Upper lobe of right lung (tissue), 1 donor: ENCODE measurements around the gene PIK3IP1. TPM values are rescaled to one million over a fixed set of nuclear protein-coding genes. Genes with fewer than 3 reads are reported as not detected.

ENCODE experiments used
- ATAC-seq: fragments of 200-7000 bp; cut with Tn5 transposase; one replicate; pipeline ENCODE4 v1.9.1; 2020; ENCODE audit warnings: mild to moderate bottlenecking, moderate library complexity
- DNase-seq: peaks from one replicate; pipeline ENCODE4 v3.0.0-alpha.2; 2020
- H3K27ac ChIP-seq: fragments of 200-600 bp; one replicate; pipeline ENCODE4 v1.8.0; 2022
- H3K27me3 ChIP-seq: fragments of 200-600 bp; one replicate; pipeline ENCODE4 v1.8.0; 2022; ENCODE audit warnings: mild to moderate bottlenecking
- H3K36me3 ChIP-seq: fragments of 200-600 bp; one replicate; pipeline ENCODE4 v1.8.0; 2022
- H3K4me1 ChIP-seq: fragments of 200-600 bp; one replicate; pipeline ENCODE4 v1.8.0; 2022
- H3K4me3 ChIP-seq: fragments of 200-600 bp; one replicate; pipeline ENCODE4 v1.8.0; 2022; ENCODE audit warnings: mild to moderate bottlenecking
- H3K9me3 ChIP-seq: fragments of 200-600 bp; one replicate; pipeline ENCODE4 v1.8.0; 2022
- CTCF ChIP-seq: fragments of 200-600 bp; IDR thresholded peaks from one replicate; pipeline ENCODE4 v1.8.0; 2022; ENCODE audit warnings: antibody characterized with exemption
- intact Hi-C: fragments of 100-400 bp; cut with DNase I; formaldehyde crosslinking; loops from one replicate; pipeline ENCODE4 v1.11.0; 2022
- total RNA-seq: library from RNA; stranded (reverse); fragmentation: NEBNext Ultra II Directional; extraction: Animal tissue kit (Norgen Biotek cat#: 25700); gene quantifications from one replicate; pipeline ENCODE4 v1.2.1, GENCODE V29; 2021
- donor health status: DM: no; HTN: yes; CAD: no; lungs with severe emphysema.

PIK3IP1 gene
- total RNA-seq, 1 donor from 2014 or later = 56.4 TPM

GRCh38 chr22:31337178-31337577, 44.9 kb upstream of the PIK3IP1 start:
- DNase-seq = no peak

GRCh38 chr22:31334329-31334728, 42.0 kb upstream of the PIK3IP1 start:
- H3K36me3 ChIP-seq = peaks cover 94% of the 10 kb centered on the region
- ATAC-seq = no peak

More at GRCh38 chr22:31337178-31337577, 44.9 kb upstream of the PIK3IP1 start:
- no peak for TF ChIP-seq CTCF
- intact Hi-C loops = no loop called here
- Histone ChIP-seq H3K4me3 (no peak overlapping the region), H3K4me1 (peaks cover 15% of the 10 kb centered on the region), H3K27me3 (no peaks in the 10 kb centered on the region), H3K27ac (no peak overlapping the region), H3K9me3 (no peaks in the 10 kb centered on the region), H3K36me3 (peaks cover 94% of the 10 kb centered on the region)
- no peak for ATAC-seq

GRCh38 chr22:31333641-31334040, 41.4 kb upstream of the PIK3IP1 start:
- Histone ChIP-seq H3K4me1 (no peaks in the 10 kb centered on the region), H3K36me3 (peaks cover 98% of the 10 kb centered on the region), H3K27me3 (no peaks in the 10 kb centered on the region), H3K4me3 (no peak overlapping the region), H3K27ac (no peak overlapping the region), H3K9me3 (no peaks in the 10 kb centered on the region)
- no peak for ATAC-seq
- no peak for TF ChIP-seq CTCF
- intact Hi-C loops = no loop called here
- no peak for DNase-seq

More at GRCh38 chr22:31334329-31334728, 42.0 kb upstream of the PIK3IP1 start:
- no peak for TF ChIP-seq CTCF
- Histone ChIP-seq H3K27me3 (no peaks in the 10 kb centered on the region), H3K4me3 (no peak overlapping the region), H3K4me1 (peaks cover under 1% of the 10 kb centered on the region), H3K9me3 (no peaks in the 10 kb centered on the region), H3K27ac (no peak overlapping the region)
- no peak for DNase-seq
- intact Hi-C loops = no loop called here

GRCh38 chr22:31332886-31333285, 40.6 kb upstream of the PIK3IP1 start:
- no peak overlapping the region for H3K4me3 ChIP-seq
- peaks cover 98% of the 10 kb centered on the region for H3K36me3 ChIP-seq
- TF ChIP-seq CTCF = no peak
- no peaks in the 10 kb centered on the region for H3K27me3 ChIP-seq
- no peak for DNase-seq
- ATAC-seq = no peak
- no peak overlapping the region for H3K27ac ChIP-seq
- no peaks in the 10 kb centered on the region for H3K4me1 ChIP-seq
- no peaks in the 10 kb centered on the region for H3K9me3 ChIP-seq
- intact Hi-C loops = no loop called here

GRCh38 chr22:31332010-31332409, 39.7 kb upstream of the PIK3IP1 start:
- H3K4me3 ChIP-seq = no peak overlapping the region
- no peak for TF ChIP-seq CTCF
- no peak overlapping the region for H3K27ac ChIP-seq
- no peaks in the 10 kb centered on the region for H3K4me1 ChIP-seq
- DNase-seq (no peak), ATAC-seq (no peak)
- H3K36me3 ChIP-seq = peaks cover 98% of the 10 kb centered on the region
- H3K9me3 ChIP-seq = no peaks in the 10 kb centered on the region
- intact Hi-C loops = no loop called here
- no peaks in the 10 kb centered on the region for H3K27me3 ChIP-seq
